Iris pigment epithelial cell (primary cell): ENCODE results near the gene ZNF729.
"Not testable (repeated sequence)": the region's sequence is repeated elsewhere in the genome, so short reads cannot be mapped to it uniquely, and the experiment has no call there.

ENCODE experiments used
- DNase-seq: peaks from one replicate; pipeline ENCODE4 v3.0.0-alpha.2; 2011; ENCODE audit warnings: low read depth

ZNF729 gene

GRCh38 chr19:22286151-22286810, at the start of gene ZNF729:
Gene ZNF729, plus strand, starts transcription at chr19:22286441. Its CDS starts 85 bp downstream, at chr19:22286526.
- DNase-seq: no peak

- DNase-seq: no peak
Observed at GRCh38 chr19:22256856-22257255, 29.4 kb upstream of the ZNF729 start.

- no peak for DNase-seq
Observed at GRCh38 chr19:22257381-22257780, 28.9 kb upstream of the ZNF729 start.

- no peak for DNase-seq
Observed at GRCh38 chr19:22257916-22258315, 28.3 kb upstream of the ZNF729 start.

- no peak for DNase-seq
Observed at GRCh38 chr19:22260499-22260898, 25.7 kb upstream of the ZNF729 start.

GRCh38 chr19:22261596-22261995, 24.6 kb upstream of the ZNF729 start:
- no peak for DNase-seq

- DNase-seq: no peak
Observed at GRCh38 chr19:22263121-22263520, 23.1 kb upstream of the ZNF729 start.

GRCh38 chr19:22321554-22321953, 35.3 kb downstream of the ZNF729 start:
- not testable (repeated sequence) for DNase-seq

GRCh38 chr19:22326219-22326618, 40.0 kb downstream of the ZNF729 start:
- DNase-seq: no peak

- DNase-seq: no peak
Observed at GRCh38 chr19:22327321-22327720, 41.1 kb downstream of the ZNF729 start.

- no peak for DNase-seq
Observed at GRCh38 chr19:22331521-22331920, 45.3 kb downstream of the ZNF729 start.

- DNase-seq: peak; percentile 28
Observed at GRCh38 chr19:22332924-22333323, 46.7 kb downstream of the ZNF729 start.

- DNase-seq: no peak
Observed at GRCh38 chr19:22335716-22336115, 49.5 kb downstream of the ZNF729 start.

- no peak for DNase-seq
Observed at GRCh38 chr19:22354665-22355064, 68.4 kb downstream of the ZNF729 start.
